ENCODE results near the gene MLXIPL. TPM values are rescaled to one million over a fixed set of nuclear protein-coding genes. Genes with fewer than 3 reads are reported as not detected.

MLXIPL gene
- total RNA-seq, 1 experiment from 2014 or later = 6.1 TPM

GRCh38 chr7:73544678-73545077, 79.6 kb downstream of the MLXIPL start:
- no peak overlapping the region for H3K27ac Mint-ChIP-seq
- no peaks in the 10 kb centered on the region for H3K27me3 Mint-ChIP-seq (ENCODE audit: low read depth)
- Histone ChIP-seq H3K79me2 (ENCODE audit: insufficient read depth, low read length) (no peaks in the 10 kb centered on the region; the same call in 1 of the 2 replicates), H3T11ph (ENCODE audit: low read length) (no peak overlapping the region), H2BK15ac (ENCODE audit: low read depth, low read length) (no peak overlapping the region), H4K5ac (ENCODE audit: insufficient read length, low read depth, low read length) (no peak overlapping the region), H3K56ac (ENCODE audit: insufficient read length, low read depth, low read length) (no peak overlapping the region), H3K18ac (ENCODE audit: insufficient read length, low read depth, low read length) (no peak overlapping the region), H3K4ac (ENCODE audit: low read depth, low read length) (no peak overlapping the region), H2BK5ac (ENCODE audit: insufficient read length, low read length) (no peak overlapping the region), H2BK120ac (ENCODE audit: low read depth, low read length, poor library complexity, severe bottlenecking) (no peak overlapping the region), H3K4me2 (ENCODE audit: insufficient read depth, insufficient read length, low read length) (no peak overlapping the region), H2AFZ (ENCODE audit: low read length) (no peak overlapping the region), H2BK20ac (ENCODE audit: low read depth, low read length, poor library complexity, severe bottlenecking) (no peak overlapping the region), H3K23me2 (ENCODE audit: insufficient read length, low read depth, low read length, poor library complexity, severe bottlenecking) (no peaks in the 10 kb centered on the region), H3K79me1 (ENCODE audit: insufficient read depth, low read depth, low read length, poor library complexity, severe bottlenecking) (peaks cover 6% of the 10 kb centered on the region), H3K4me1 (ENCODE audit: insufficient read depth, low read length) (no peaks in the 10 kb centered on the region), H4K91ac (ENCODE audit: insufficient read length, low read depth, low read length) (no peak overlapping the region), H3K9ac (ENCODE audit: extremely low read depth, insufficient read length, low read length) (no peak overlapping the region), H2AK5ac (ENCODE audit: insufficient read length, low read length) (no peak overlapping the region), H2BK12ac (ENCODE audit: insufficient read length, low read depth, low read length) (no peak overlapping the region), H4K8ac (replicated peaks; ENCODE audit: insufficient read length, low read depth, low read length) (no peak overlapping the region), H3K9me3 (ENCODE audit: control insufficient read depth, low read depth, low read length) (no peaks in the 10 kb centered on the region), H4K20me1 (ENCODE audit: control insufficient read depth, insufficient read depth, insufficient read length) (no peaks in the 10 kb centered on the region), H3K23ac (ENCODE audit: insufficient read length, low read depth, low read length) (no peak overlapping the region), H3K27ac (ENCODE audit: insufficient read length, low read depth, low read length) (no peak overlapping the region), H3K27me3 (ENCODE audit: insufficient read depth, low read length) (no peaks in the 10 kb centered on the region), H3K14ac (ENCODE audit: insufficient read depth, low read length) (no peak overlapping the region)
- no peak for DNase-seq
- H3K4me3 Mint-ChIP-seq = no peak overlapping the region
- peaks cover 5 to 54% (median 40%) of the 10 kb centered on the region in 3 experiments; a peak in 6 of 7 replicates for H3K36me3 Mint-ChIP-seq (ENCODE audit: insufficient read depth in 1 of 3, low read depth in 3 of 3)
- no peak for TF ChIP-seq CTCF (conservative IDR thresholded peaks at IDR 0.05)
- WGBS (ENCODE audit: extremely low coverage, insufficient read length, low lambda C conversion rate) = no CpG with 5 or more reads among the region's 2 CpGs
- H3K4me1 Mint-ChIP-seq = no peaks in the 10 kb centered on the region
- no peaks in the 10 kb centered on the region for H3K9me3 Mint-ChIP-seq

Other genes starting within 250 kb of the MLXIPL start
- gene FZD9, start 190.7 kb downstream of the MLXIPL start, total RNA-seq (2021) = 1.9 and 2.1 TPM in 2 replicates
- 95.7 and 96.4 TPM in 2 replicates for gene BAZ1B, start 102.2 kb downstream of the MLXIPL start, total RNA-seq (2021)
- gene BCL7B, start 66.8 kb downstream of the MLXIPL start, total RNA-seq (2021) = 46.4 and 48.9 TPM in 2 replicates
- 24.9 and 26.7 TPM in 2 replicates for gene TBL2, start 45.9 kb downstream of the MLXIPL start, total RNA-seq (2021)
- 0.85 and 1.3 TPM in 2 replicates for gene VPS37D, start 43.3 kb upstream of the MLXIPL start, total RNA-seq (2021)
- gene DNAJC30, start 58.9 kb upstream of the MLXIPL start, total RNA-seq (2021) = 8.1 and 8.7 TPM in 2 replicates
- 68.5 and 78.1 TPM in 2 replicates for gene BUD23, start 59.1 kb upstream of the MLXIPL start, total RNA-seq (2021)
- 9.3 and 10.1 TPM in 2 replicates for gene STX1A, start 95.1 kb upstream of the MLXIPL start, total RNA-seq (2021)
- gene ABHD11, start 114.3 kb upstream of the MLXIPL start, total RNA-seq (2021) = 29.4 and 34.4 TPM in 2 replicates
- 16.5 and 16.9 TPM in 2 replicates for gene CLDN3, start 145.7 kb upstream of the MLXIPL start, total RNA-seq (2021)
- gene CLDN4, start 206.5 kb upstream of the MLXIPL start, total RNA-seq (2021) = 15.5 and 15.6 TPM in 2 replicates
- gene METTL27, start 218.0 kb upstream of the MLXIPL start, total RNA-seq (2021) = 13.5 and 14.9 TPM in 2 replicates
- not detected in 2 replicates for gene TMEM270, start 236.6 kb upstream of the MLXIPL start, total RNA-seq (2021)

Measured in H9 (cell line).